Panc1 (cell line): ENCODE measurements around the gene AFG3L2. TPM values are rescaled to one million over a fixed set of nuclear protein-coding genes. Genes with fewer than 3 reads are reported as not detected.

Experiments used
- ATAC-seq: fragments of 200-7000 bp; cut with Tn5 transposase; 2 replicates; pipeline ENCODE4 v1.9.1; 2020; ENCODE audit warnings: mild to moderate bottlenecking, moderate library complexity
- BruUV-seq: library from RNA; stranded (reverse); fragments of 400-500 nt; replicated peaks from 2 replicates; lab custom pipeline; 2021; lab: Mats Ljungman, UMichigan
- CTCF ChIA-PET: fragments of 300-600 bp; sonication (Branson Sonifier 250); formaldehyde crosslinking; loops from one replicate; lab custom pipeline; 2022; ENCODE audit warnings: antibody characterized with exemption; lab: Charles Lee
- POLR2A ChIA-PET: fragments of 300-600 bp; sonication (Branson Sonifier 250); formaldehyde crosslinking; loops from one replicate; lab custom pipeline; 2022; ENCODE audit warnings: antibody characterized with exemption; lab: Charles Lee
- DNase-seq: peaks from one replicate; pipeline ENCODE4 v3.0.0-alpha.2; 2010; ENCODE audit warnings: low read depth, low spot score
- H3K27ac ChIP-seq: 2 replicates; pipeline ENCODE4 v1.5.1; 2011; ENCODE audit warnings: mild to moderate bottlenecking, low read length, inconsistent platforms
- H3K27me3 ChIP-seq: fragments of 200-500 bp; sonication (Bioruptor generic); 2 replicates; pipeline ENCODE4 v1.6.0; 2014; ENCODE audit warnings: low read length, inconsistent platforms; ENCODE audit not compliant: control insufficient read depth, insufficient read depth
- H3K36me3 ChIP-seq: fragments of 200-500 bp; sonication (Bioruptor generic); 2 replicates; pipeline ENCODE4 v1.5.1; 2014; ENCODE audit warnings: inconsistent platforms, mild to moderate bottlenecking, low read length, moderate library complexity; ENCODE audit not compliant: control insufficient read depth, insufficient read depth
- H3K4me1 ChIP-seq: 2 replicates; pipeline ENCODE4 v1.5.1; 2011; ENCODE audit warnings: inconsistent platforms, mild to moderate bottlenecking, low read length, moderate library complexity; ENCODE audit not compliant: control insufficient read depth, insufficient read depth
- H3K4me3 ChIP-seq, 2 experiments: 2 replicates each; pipeline ENCODE4 v1.5.1; 2011 to 2012; ENCODE audit warnings: low read depth in 2 of 2, low read length in 2 of 2, mild to moderate bottlenecking in 2 of 2, inconsistent platforms in 1 of 2, moderate library complexity in 1 of 2
- H3K9me3 ChIP-seq: fragments of 200-500 bp; sonication (Bioruptor generic); 2 replicates; pipeline ENCODE4 v1.5.1; 2014; ENCODE audit warnings: low read depth, mild to moderate bottlenecking, inconsistent platforms, low read length, moderate library complexity; ENCODE audit not compliant: control insufficient read depth, insufficient read depth
- POLR2AphosphoS5 ChIP-seq: IDR thresholded peaks from 2 replicates; pipeline ENCODE4 v1.6.1; 2012; ENCODE audit warnings: mild to moderate bottlenecking, low read depth, low read length, moderate library complexity
- SIN3A ChIP-seq: IDR thresholded peaks from 2 replicates; pipeline ENCODE4 v1.6.1; 2012; ENCODE audit warnings: low read depth, mild to moderate bottlenecking, low read length, moderate library complexity, borderline replicate concordance; ENCODE audit not compliant: insufficient read depth
- TCF7L2 ChIP-seq: IDR thresholded peaks from 2 replicates; pipeline ENCODE4 v1.6.1; 2011; ENCODE audit warnings: mild to moderate bottlenecking, low read depth, low read length, inconsistent platforms
- in situ Hi-C: cut with HindIII; loops from 2 replicates; pipeline ENCODE4 v1.10.0; 2016; ENCODE audit warnings: low sequenced_read_pairs, low pct_unique_long_range_greater_than_20kb
- intact Hi-C: fragments of 100-400 bp; cut with micrococcal nuclease; formaldehyde crosslinking; loops from one replicate; pipeline ENCODE4 v1.10.0; 2022; ENCODE audit not compliant: unreplicated experiment
- total RNA-seq: library from RNA; stranded (reverse); gene quantifications from one replicate; pipeline ENCODE4 v1.2.1, GENCODE V29; 2021; ENCODE audit not compliant: unreplicated experiment
- TF ChIP-seq, protein P1 (sequence below), 2 experiments: IDR thresholded peaks; 2 replicates each; pipeline ENCODE4 v1.6.1; 2011 to 2012; ENCODE audit warnings: low read depth in 2 of 2, control low read depth in 1 of 2, low read length in 1 of 2, mild to moderate bottlenecking in 1 of 2, moderate library complexity in 1 of 2; ENCODE audit not compliant: insufficient read depth in 1 of 2
- TF ChIP-seq, protein P2 (sequence below): fragments of 450-650 bp; IDR thresholded peaks from 2 replicates; pipeline ENCODE4 v1.5.1; 2017; ENCODE audit warnings: mild to moderate bottlenecking

The AFG3L2 gene
- total RNA-seq, 1 experiment from 2014 or later: 58.0 TPM

GRCh38 chr18:12393998-12394397, 17.0 kb upstream of the AFG3L2 start:
- no peak for TF ChIP-seq SIN3A
- TF ChIP-seq POLR2AphosphoS5: no peak
- TF ChIP-seq, protein P1, sequence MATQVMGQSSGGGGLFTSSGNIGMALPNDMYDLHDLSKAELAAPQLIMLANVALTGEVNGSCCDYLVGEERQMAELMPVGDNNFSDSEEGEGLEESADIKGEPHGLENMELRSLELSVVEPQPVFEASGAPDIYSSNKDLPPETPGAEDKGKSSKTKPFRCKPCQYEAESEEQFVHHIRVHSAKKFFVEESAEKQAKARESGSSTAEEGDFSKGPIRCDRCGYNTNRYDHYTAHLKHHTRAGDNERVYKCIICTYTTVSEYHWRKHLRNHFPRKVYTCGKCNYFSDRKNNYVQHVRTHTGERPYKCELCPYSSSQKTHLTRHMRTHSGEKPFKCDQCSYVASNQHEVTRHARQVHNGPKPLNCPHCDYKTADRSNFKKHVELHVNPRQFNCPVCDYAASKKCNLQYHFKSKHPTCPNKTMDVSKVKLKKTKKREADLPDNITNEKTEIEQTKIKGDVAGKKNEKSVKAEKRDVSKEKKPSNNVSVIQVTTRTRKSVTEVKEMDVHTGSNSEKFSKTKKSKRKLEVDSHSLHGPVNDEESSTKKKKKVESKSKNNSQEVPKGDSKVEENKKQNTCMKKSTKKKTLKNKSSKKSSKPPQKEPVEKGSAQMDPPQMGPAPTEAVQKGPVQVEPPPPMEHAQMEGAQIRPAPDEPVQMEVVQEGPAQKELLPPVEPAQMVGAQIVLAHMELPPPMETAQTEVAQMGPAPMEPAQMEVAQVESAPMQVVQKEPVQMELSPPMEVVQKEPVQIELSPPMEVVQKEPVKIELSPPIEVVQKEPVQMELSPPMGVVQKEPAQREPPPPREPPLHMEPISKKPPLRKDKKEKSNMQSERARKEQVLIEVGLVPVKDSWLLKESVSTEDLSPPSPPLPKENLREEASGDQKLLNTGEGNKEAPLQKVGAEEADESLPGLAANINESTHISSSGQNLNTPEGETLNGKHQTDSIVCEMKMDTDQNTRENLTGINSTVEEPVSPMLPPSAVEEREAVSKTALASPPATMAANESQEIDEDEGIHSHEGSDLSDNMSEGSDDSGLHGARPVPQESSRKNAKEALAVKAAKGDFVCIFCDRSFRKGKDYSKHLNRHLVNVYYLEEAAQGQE (IDR thresholded peaks at IDR 0.05; ENCODE audit: insufficient read depth in 1 of 2, low read depth in 2 of 2, low read length in 1 of 2): no peak
- no peak for TF ChIP-seq TCF7L2
- TF ChIP-seq, protein P2, sequence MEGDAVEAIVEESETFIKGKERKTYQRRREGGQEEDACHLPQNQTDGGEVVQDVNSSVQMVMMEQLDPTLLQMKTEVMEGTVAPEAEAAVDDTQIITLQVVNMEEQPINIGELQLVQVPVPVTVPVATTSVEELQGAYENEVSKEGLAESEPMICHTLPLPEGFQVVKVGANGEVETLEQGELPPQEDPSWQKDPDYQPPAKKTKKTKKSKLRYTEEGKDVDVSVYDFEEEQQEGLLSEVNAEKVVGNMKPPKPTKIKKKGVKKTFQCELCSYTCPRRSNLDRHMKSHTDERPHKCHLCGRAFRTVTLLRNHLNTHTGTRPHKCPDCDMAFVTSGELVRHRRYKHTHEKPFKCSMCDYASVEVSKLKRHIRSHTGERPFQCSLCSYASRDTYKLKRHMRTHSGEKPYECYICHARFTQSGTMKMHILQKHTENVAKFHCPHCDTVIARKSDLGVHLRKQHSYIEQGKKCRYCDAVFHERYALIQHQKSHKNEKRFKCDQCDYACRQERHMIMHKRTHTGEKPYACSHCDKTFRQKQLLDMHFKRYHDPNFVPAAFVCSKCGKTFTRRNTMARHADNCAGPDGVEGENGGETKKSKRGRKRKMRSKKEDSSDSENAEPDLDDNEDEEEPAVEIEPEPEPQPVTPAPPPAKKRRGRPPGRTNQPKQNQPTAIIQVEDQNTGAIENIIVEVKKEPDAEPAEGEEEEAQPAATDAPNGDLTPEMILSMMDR: no peak
- intact Hi-C loops: no loop called here
- Histone ChIP-seq H3K36me3 (no peaks in the 10 kb centered on the region), H3K9me3 (no peaks in the 10 kb centered on the region), H3K27ac (no peak overlapping the region), H3K4me3 (no peak overlapping the region), H3K4me1 (no peaks in the 10 kb centered on the region; the same call in 1 of the 2 replicates), H3K27me3 (no peaks in the 10 kb centered on the region)
- no peak for DNase-seq
- in situ Hi-C loops: no loop called here
- ChIA-PET CTCF (interaction anchor here (0.6 to 0.7 kb wide), 2 partner anchors 78 to 273 kb away, joined by 3 to 4 read pairs; no protein-coding TSS in a partner anchor), POLR2A (no interaction called here)
- BruUV-seq: no TSS peak
- ATAC-seq: peak; percentile 80

GRCh38 chr18:12393510-12393909, 16.5 kb upstream of the AFG3L2 start:
- in situ Hi-C loops: no loop called here

More at GRCh38 chr18:12393510-12393909, 16.5 kb upstream of the AFG3L2 start:
- BruUV-seq: no TSS peak
- DNase-seq (no peak), ATAC-seq (no peak)
- Histone ChIP-seq H3K27me3 (no peaks in the 10 kb centered on the region), H3K27ac (no peak overlapping the region), H3K4me3 (no peak overlapping the region), H3K4me1 (no peaks in the 10 kb centered on the region; the same call in 1 of the 2 replicates), H3K9me3 (no peaks in the 10 kb centered on the region), H3K36me3 (no peaks in the 10 kb centered on the region)
- CTCF ChIA-PET: interaction anchor here (0.5 to 0.6 kb wide), 3 partner anchors 79 to 273 kb away, joined by 4 to 15 read pairs (median 9); no protein-coding TSS in a partner anchor
- POLR2A ChIA-PET: interaction anchor here (0.5 kb wide), 1 partner anchor 16 kb away, joined by 7 read pairs; the partner anchor contains the start of gene AFG3L2
- intact Hi-C loops: no loop called here
- TF ChIP-seq, protein P2: no peak
- no peak for TF ChIP-seq SIN3A
- no peak for TF ChIP-seq TCF7L2
- TF ChIP-seq, protein P1 (IDR thresholded peaks at IDR 0.05; ENCODE audit: insufficient read depth in 1 of 2, low read depth in 2 of 2, low read length in 1 of 2): no peak
